Smooth muscle cell (in vitro differentiated cells): ENCODE results near the gene ATP9B. TPM values are rescaled to one million over a fixed set of nuclear protein-coding genes. Genes with fewer than 3 reads are reported as not detected.

Source experiments
- DNase-seq: peaks from one replicate; lab custom pipeline; 2025; ENCODE audit not compliant: unreplicated experiment; lab: John Stamatoyannopoulos, UW
- H2AFZ ChIP-seq: fragments of 200-600 bp; sonication (generic); 2 replicates; pipeline ENCODE4 v1.6.0; 2016; ENCODE audit warnings: antibody characterized with exemption, low read depth, mild to moderate bottlenecking
- H3F3A ChIP-seq: fragments of 200-600 bp; sonication (generic); 2 replicates; pipeline ENCODE4 v1.6.0; 2017; ENCODE audit warnings: antibody characterized with exemption, low read depth
- H3K27ac ChIP-seq: fragments of 200-600 bp; sonication (generic); 2 replicates; pipeline ENCODE4 v1.5.1; 2016; ENCODE audit warnings: low read depth, mild to moderate bottlenecking
- H3K27me3 ChIP-seq: fragments of 200-600 bp; sonication (generic); 2 replicates; pipeline ENCODE4 v1.6.1; 2016; ENCODE audit warnings: low read depth, mild to moderate bottlenecking
- H3K36me3 ChIP-seq: fragments of 200-600 bp; sonication (generic); 2 replicates; pipeline ENCODE4 v1.5.1; 2016; ENCODE audit warnings: low read depth
- H3K4me1 ChIP-seq: fragments of 200-600 bp; sonication (generic); 2 replicates; pipeline ENCODE4 v1.5.1; 2016; ENCODE audit warnings: low read depth
- H3K4me2 ChIP-seq: fragments of 200-600 bp; sonication (generic); 2 replicates; pipeline ENCODE4 v1.6.0; 2016; ENCODE audit warnings: mild to moderate bottlenecking
- H3K4me3 ChIP-seq: fragments of 200-600 bp; sonication (generic); 2 replicates; pipeline ENCODE4 v1.5.1; 2016; ENCODE audit warnings: mild to moderate bottlenecking
- H3K79me2 ChIP-seq: fragments of 200-600 bp; sonication (generic); 2 replicates; pipeline ENCODE4 v1.6.0; 2016; ENCODE audit warnings: low read depth, mild to moderate bottlenecking
- H3K9ac ChIP-seq: fragments of 200-600 bp; sonication (generic); 2 replicates; pipeline ENCODE4 v1.6.0; 2016; ENCODE audit warnings: low read depth
- H3K9me3 ChIP-seq: fragments of 200-600 bp; sonication (generic); replicated peaks from 2 replicates; pipeline ENCODE4 v1.5.1; 2016; ENCODE audit warnings: low read depth
- H4K20me1 ChIP-seq: fragments of 200-600 bp; sonication (generic); 2 replicates; pipeline ENCODE4 v1.6.0; 2016; ENCODE audit warnings: low read depth
- whole genome bisulfite sequencing: methylation state at CpG from one replicate; pipeline ENCODE4 v1.1.7; 2016; ENCODE audit warnings: low lambda C conversion rate; 5-methylcytosine and 5-hydroxymethylcytosine counted together
- polyA plus RNA-seq: library from polyadenylated mRNA; unstranded; fragments of >200 nt; fragmentation: Nextera tagmentation; extraction: Ambion mirVana; gene quantifications from 2 replicates; pipeline ENCODE4 v1.2.1, GENCODE V29; 2016
- total RNA-seq: library from RNA; depleted of rRNA; stranded (reverse); fragments of >200 nt; gene quantifications from 2 replicates; pipeline ENCODE4 v1.2.3, GENCODE V29; 2014
- TF ChIP-seq, protein P1 (sequence below): fragments of 200-600 bp; sonication (generic); IDR thresholded peaks from 2 replicates; pipeline ENCODE4 v1.5.1; 2017; ENCODE audit warnings: borderline replicate concordance, mild to moderate bottlenecking, antibody characterized with exemption; ENCODE audit not compliant: insufficient read depth, poor library complexity, severe bottlenecking

ATP9B gene
- total and polyA plus RNA-seq, 2 experiments from 2014 or later: 6.1 to 16.4 TPM

DNA sequence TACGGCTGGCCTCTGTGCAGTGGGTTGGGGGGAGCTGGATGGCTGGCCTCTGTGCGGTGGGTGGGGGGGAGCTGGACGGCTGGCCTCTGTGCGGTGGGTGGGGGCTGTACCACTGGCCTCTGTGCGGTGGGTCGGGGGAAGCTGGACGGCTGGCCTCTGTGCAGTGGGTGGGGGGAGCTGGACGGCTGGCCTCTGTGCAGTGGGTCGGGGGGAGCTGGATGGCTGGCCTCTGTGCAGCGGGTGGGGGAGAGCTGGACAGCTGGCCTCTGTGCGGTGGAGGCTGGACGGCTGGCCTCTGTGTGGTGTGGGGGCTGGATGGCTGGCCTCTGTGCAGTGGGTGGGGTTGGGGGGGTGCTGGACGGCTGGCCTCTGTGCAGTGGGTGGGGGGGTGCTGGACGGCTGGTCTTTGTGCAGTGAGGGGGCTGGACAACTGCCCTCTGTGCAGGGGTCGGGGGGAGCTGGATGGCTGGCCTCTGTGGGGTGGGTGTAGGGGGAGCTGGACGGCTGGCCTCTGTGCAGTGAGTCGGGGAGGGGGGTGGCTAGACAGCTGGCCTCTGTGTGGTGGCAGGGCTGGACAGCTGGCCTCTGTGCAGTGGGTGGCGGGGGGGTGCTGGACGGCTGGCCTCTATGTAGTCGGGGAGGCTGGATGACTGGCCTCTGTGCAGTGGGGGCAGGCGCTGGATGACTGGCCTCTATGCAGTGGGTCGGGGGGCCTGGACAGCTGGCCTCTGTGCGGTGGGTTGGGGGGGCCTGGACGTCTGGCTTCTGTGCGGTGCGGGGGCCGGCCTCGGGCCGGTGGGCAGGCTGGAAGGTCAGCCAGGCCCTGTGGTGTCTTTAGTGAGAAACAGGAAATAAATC lies 358.4 kb downstream of the ATP9B start:
- no peak overlapping the region for H3K9ac ChIP-seq
- peaks cover 92% of the 10 kb centered on the region for H4K20me1 ChIP-seq
- no peak overlapping the region for H3K4me3 ChIP-seq
- DNase-seq: no peak
- H3K4me2 ChIP-seq: no peak overlapping the region
- no peaks in the 10 kb centered on the region for H3K27me3 ChIP-seq
- TF ChIP-seq, protein P1, sequence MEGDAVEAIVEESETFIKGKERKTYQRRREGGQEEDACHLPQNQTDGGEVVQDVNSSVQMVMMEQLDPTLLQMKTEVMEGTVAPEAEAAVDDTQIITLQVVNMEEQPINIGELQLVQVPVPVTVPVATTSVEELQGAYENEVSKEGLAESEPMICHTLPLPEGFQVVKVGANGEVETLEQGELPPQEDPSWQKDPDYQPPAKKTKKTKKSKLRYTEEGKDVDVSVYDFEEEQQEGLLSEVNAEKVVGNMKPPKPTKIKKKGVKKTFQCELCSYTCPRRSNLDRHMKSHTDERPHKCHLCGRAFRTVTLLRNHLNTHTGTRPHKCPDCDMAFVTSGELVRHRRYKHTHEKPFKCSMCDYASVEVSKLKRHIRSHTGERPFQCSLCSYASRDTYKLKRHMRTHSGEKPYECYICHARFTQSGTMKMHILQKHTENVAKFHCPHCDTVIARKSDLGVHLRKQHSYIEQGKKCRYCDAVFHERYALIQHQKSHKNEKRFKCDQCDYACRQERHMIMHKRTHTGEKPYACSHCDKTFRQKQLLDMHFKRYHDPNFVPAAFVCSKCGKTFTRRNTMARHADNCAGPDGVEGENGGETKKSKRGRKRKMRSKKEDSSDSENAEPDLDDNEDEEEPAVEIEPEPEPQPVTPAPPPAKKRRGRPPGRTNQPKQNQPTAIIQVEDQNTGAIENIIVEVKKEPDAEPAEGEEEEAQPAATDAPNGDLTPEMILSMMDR: no peak
- no peaks in the 10 kb centered on the region for H3K4me1 ChIP-seq
- H3K36me3 ChIP-seq: no peaks in the 10 kb centered on the region
- 68% methylated on average over 12 of the region's 29 CpGs for WGBS
- H3K79me2 ChIP-seq: peaks cover 23% of the 10 kb centered on the region
- H3K27ac ChIP-seq: no peak overlapping the region
- peaks cover 11% of the 10 kb centered on the region for H3F3A ChIP-seq
- no peak overlapping the region for H2AFZ ChIP-seq
- no peaks in the 10 kb centered on the region for H3K9me3 ChIP-seq

Other genes starting within 250 kb of the ATP9B start
- gene SALL3, start 89.6 kb upstream of the ATP9B start, total RNA-seq: 0.81 and 3.2 TPM in 2 replicates
- 1.00 and 1.2 TPM in 2 replicates for gene SALL3, start 89.6 kb upstream of the ATP9B start, polyA plus RNA-seq